ENCODE data around the gene RPL13A.

RPL13A gene

DNA sequence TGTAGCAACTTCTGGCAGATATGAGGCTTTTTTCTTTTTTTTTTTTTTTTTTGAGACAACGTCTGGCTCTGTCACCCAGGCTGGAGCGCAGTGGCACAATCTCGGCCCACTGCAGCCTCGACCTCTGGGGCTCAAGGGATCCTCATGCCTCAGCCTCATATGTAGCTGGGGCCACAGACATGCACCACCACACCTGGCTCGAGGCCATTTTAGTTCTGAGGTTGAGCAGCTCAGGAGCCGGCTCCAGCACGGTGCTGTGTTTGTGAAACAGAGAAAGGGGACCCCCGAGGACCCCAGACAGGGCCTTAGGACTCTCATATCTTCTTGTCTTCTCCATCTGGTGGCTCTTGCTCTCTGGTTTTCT is 16.8 kb upstream of the RPL13A start:
- H3K27ac ChIP-seq: no peak overlapping the region
- TF ChIP-seq CTCF (conservative IDR thresholded peaks at IDR 0.05): no peak

DNA sequence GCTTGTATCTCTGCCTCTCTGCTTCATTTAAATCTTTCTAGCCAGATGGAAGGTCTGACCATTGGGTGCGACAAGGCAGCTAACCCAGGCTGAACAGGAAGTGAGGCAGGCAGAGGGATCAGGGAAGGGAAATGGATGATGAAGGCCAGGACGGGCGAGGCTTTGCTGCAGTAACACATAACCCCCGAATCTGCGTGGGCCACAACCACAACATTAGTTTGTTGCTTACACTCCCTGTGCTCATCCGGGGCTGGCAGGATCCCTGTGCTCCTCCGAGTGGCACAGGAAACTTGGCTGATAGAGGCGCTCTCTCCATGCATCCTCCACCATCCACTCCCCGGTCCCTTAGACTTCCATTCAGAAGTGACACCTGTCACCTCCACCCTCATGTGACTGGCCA is 14.5 kb upstream of the RPL13A start:
- TF ChIP-seq CTCF (conservative IDR thresholded peaks at IDR 0.05): no peak
- H3K27ac ChIP-seq: no peak overlapping the region

DNA sequence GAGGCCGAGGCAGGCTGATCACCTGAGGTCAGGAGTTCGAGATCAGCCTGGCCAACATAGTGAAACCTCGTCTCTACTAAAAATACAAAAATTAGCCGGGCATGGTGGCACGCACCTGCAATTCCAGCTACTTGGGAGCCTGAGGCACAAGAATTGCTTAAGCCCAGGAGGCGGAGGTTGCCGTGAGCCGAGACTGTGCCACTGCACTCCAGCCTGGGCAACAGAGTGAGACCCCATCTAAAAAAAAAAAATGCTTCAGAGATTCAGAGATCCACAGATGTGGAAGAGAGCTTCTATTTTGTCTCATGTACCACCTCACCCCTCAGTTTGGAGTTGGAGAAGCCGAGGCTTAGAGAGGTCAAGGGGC is 13.9 kb upstream of the RPL13A start:
- peak overlapping the region; percentile 65; the same call in 1 of the 2 replicates for H3K27ac ChIP-seq

GRCh38 chr19:49473868-49474541 is 13.4 kb upstream of the RPL13A start, which contains the start of gene FLT3LG:
FLT3LG (plus strand) TSS chr19:49474215; CDS start chr19:49474640, 425 bp downstream.
- peak within 1 kb of the TSS; percentile 65; the same call in 1 of the 2 replicates for H3K27ac ChIP-seq

GRCh38 chr19:49474542-49474924 is 12.9 kb upstream of the RPL13A start:
- peak overlapping the region; percentile 65; the same call in 1 of the 2 replicates for H3K27ac ChIP-seq
- no peak for TF ChIP-seq CTCF (conservative IDR thresholded peaks at IDR 0.05)

More at GRCh38 chr19:49473868-49474541, 13.4 kb upstream of the RPL13A start, which contains the start of gene FLT3LG:
- TF ChIP-seq CTCF (conservative IDR thresholded peaks at IDR 0.05): peak; percentile 99

GRCh38 chr19:49475191-49475917 is 12.1 kb upstream of the RPL13A start:
- TF ChIP-seq CTCF (conservative IDR thresholded peaks at IDR 0.05): no peak
- H3K27ac ChIP-seq: no peak overlapping the region

GRCh38 chr19:49475995-49476880 is 11.2 kb upstream of the RPL13A start:
- TF ChIP-seq CTCF (conservative IDR thresholded peaks at IDR 0.05): peak; percentile 20; the same call in 1 of the 2 replicates
- no peak overlapping the region for H3K27ac ChIP-seq
